ENCODE measurements around the gene EMP2.
A peak's percentile ranks its signal among the peaks of the same experiment; 100 is the strongest.
"Not testable (repeated sequence)": the region's sequence is repeated elsewhere in the genome, so short reads cannot be mapped to it uniquely, and the experiment has no call there.

EMP2 gene

GRCh38 chr16:10547708-10548107 lies 32.7 kb downstream of the EMP2 start:
- DNase-seq: no peak

GRCh38 chr16:10543231-10543977 lies 37.0 kb downstream of the EMP2 start:
- DNase-seq: no peak

DNA sequence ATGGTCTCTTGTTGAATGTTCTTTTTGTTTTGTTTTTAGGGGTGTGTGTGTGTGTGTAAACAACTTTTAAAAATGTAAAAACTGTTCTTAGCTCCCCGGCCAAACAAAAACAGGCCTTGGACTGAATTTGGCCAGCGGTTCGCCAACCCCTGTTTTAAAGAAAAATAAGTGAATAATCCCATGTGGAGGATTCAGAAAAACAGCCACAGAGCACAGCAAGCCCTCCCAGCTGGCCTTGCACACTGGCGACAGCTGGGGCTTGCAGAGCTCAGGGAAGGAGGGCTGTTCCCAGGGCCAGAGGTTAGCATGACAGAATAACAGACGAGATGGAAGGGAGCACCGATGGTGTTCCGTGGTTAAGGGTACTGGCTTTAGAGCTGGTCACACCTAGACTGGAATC lies 39.0 kb downstream of the EMP2 start:
- DNase-seq: no peak

DNA sequence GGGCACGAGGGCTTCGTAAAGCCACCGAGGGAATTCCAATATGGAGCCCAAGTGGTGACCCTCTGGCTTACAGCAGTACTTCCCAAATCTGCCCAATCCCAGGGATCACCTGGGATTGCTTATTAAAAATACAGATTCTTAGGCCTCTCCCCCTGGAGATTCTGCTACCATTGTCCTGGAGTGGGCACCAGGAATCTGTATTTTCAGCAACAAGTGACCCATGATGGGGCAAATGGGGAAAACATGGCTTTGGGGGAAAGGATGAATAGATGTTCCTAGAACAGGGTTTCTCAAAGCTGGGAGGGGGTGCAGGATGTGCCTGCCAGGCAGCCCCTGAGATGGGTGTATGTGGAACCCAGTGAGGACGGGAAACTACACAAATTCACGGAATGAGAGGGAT lies 40.6 kb downstream of the EMP2 start:
- no peak for DNase-seq

DNA sequence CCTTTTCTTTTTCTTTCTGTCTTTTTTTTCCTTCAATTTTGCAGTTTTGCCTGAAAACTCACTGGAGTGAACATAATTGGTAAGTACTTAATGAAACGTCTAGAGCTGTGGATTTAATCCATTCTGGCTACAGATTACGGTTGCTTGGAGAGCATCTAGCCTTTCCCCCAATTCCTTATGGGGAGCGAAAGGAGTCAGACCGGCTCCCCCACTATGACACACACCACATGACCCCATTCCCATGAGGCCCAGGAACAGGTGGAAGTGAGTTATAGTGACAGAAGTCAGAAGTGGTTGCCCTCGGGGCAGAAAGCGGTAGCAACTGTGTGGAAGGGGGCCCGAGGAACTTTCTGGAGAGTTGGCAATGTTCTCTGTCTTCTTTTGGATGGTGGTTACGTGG lies 41.2 kb downstream of the EMP2 start:
- no peak for DNase-seq

- DNase-seq: no peak
Measured at GRCh38 chr16:10538583-10538982, 41.8 kb downstream of the EMP2 start.

DNA sequence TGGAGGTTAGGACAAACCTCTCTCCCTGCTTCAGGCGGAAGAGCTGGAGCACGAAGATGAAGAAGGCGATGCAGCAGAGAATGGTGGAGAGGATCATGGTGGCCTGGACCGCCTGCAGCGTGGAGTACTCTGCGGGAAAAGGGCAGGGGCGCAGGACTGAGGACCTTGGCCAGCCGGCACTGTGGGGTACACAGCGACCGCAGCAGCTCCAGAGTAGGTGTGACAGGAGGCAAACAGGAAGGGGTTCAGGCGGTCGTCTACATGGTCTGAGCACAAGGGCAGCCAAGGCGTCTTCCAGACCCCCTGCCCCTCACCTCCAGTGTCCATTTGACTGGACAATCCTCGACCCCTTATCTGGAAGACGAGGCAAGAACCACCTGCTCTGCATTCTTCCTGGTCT lies 42.5 kb downstream of the EMP2 start:
- DNase-seq: no peak

DNA sequence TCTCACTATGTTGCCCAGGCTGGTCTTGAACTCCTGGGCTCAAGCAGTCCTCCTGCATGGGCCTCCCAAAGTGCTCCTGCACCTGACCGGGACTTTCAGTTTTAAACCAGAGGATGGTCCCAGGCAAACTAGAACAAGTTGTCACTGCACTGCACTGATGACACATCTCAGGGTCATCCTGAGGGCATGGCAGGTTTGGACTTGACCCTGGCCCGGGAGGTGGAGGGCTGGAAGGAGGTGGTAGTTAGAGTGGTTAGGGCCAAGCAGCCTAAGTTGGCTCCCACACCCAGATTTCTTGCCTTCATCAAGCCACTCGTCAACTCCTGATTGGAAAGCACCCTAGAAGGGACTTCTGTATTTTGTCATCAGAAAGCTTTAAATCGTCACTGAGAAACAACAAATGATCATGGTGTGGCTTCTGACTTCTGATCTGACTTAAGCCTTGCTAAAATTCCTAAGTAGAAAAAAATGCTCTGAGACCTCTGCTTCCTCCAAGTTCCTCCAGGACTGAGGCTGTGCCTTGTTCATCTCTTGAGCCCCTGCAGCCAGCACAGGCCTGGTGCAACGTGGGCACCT lies 43.5 kb downstream of the EMP2 start:
- no peak for DNase-seq

DNA sequence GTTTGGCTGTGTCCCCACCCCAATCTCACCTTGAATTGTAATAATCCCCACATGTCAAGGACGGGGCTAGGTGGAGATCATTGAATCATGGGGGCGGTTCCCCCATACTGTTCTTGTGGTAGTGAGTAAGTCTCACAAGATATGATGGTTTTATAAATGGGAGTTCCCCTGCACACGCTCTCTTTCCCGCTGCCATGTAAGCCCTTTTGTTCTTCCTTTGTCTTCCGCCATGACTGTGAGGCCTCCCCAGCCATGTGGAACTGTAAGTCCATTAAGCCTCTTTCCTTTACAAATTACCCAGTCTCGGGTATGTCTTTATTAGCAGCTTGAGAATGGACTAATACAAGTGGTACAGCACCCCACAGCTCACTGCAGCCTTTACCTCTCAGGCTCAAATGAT lies 44.1 kb downstream of the EMP2 start:
- DNase-seq: peak in 1 of 2 donors; percentile 10

DNA sequence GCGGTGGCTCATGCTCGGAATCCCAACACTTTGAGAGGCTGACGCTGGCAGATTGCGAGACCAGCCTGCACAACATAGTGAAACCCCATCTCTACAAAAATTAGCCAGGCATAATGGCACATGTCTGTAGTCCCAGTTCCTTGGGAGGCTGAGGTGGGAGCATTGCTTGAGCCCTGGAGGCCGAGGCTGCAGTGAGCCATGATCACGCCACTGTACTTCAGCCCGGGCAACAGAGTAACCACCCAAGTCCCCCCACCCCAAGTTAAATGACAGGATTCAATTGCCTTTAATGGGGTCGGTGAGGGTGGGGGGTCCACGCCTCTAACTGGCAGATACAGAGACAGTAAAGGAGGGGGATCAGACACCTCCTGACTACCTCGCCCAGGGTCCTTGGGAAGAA lies 44.9 kb downstream of the EMP2 start:
- DNase-seq: no peak

- DNase-seq: no peak
Measured at GRCh38 chr16:10534748-10535147, 45.6 kb downstream of the EMP2 start.

GRCh38 chr16:10533612-10534011 lies 46.8 kb downstream of the EMP2 start:
- DNase-seq: not testable (repeated sequence)

GRCh38 chr16:10531582-10531981 lies 48.8 kb downstream of the EMP2 start:
- no peak for DNase-seq

- DNase-seq: no peak
Measured at GRCh38 chr16:10530685-10531084, 49.7 kb downstream of the EMP2 start.

DNA sequence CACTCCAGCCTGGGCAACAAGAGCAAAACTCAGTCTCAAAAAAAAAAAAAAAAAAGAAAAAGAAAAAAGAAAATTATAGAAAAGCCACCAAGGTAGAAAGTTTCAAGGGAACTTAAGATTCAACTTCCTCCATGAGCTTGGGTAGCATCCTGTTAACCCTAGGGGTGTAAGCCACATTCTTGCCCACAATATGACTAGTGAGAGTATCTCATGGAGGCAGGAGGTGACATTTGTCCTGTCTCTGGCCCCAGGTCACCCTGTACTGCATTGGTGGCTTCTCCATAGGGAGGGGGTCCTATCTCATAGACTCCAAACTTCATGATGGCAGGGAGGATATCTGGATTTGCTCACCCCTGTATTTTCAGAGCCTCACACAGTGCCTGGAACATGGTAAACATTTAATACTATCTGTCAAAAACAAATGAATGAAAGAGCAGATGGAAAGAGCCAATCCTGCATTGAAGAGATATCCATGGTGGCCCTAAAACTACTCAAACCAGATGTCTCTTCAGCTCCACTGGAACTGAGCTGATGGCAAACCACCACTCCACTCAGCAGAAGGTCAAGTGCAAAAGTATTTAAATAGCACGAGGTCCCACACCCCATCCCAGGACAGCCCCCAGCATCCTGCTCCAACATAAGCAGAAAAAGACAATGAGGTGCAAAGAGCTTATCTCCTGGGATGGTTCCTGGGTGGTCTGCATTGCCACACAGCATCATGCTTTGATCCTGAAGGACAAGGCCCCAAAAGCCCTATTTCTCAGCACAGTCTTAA lies 50.3 kb downstream of the EMP2 start:
- DNase-seq: no peak

- DNase-seq: no peak
Measured at GRCh38 chr16:10528635-10529034, 51.8 kb downstream of the EMP2 start.

DNA sequence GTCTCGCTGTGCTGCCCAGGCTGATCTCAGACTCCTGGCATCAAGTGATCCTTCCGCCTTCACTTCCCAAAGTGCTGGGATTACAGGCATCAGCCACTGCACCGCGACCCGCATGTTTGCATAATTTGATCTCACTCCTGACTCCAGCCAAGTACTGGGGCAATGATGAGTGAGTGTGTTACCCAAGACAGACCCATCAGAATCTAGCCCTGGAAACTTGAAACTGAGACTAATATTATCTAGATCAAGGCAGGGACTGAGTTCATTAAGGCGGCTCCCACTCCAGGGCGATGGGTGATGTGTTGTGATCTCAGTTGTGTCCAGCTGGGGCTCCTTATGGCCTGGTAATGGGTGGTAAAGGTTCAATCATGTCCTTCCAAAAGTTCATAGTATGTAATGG lies 53.4 kb downstream of the EMP2 start:
- no peak for DNase-seq

DNA sequence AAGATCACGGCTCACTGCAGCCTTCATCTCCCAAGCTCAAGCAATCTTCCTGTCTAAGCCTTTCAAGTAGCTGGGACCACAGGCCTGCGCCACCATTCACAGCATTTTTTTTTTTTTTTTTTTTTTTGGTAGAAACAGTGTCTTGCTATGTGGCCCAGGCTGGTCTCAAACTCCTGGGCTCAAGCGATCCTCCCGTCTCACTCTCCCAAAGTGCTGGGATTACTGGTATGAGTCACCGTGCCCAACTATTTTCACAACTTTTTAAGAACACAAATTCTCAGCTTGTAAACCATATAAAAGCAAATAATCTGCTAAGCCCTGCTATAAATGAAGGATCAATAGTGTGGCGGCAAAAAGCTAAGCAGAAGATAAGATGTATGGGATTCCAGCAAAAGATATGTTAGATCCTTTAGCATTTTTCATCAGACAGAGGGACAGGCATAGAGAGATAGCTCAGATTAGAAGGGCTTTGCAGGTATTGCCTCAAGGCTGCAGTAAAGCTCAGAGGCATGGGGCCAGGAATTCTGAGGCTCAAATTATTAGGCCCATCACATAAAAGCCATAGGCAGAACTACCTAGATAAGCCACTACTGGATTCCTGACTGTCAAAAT lies 55.1 kb downstream of the EMP2 start:
- no peak for DNase-seq

GRCh38 chr16:10522966-10523365 lies 57.4 kb downstream of the EMP2 start:
- DNase-seq: peak; percentile 73 to 84

DNA sequence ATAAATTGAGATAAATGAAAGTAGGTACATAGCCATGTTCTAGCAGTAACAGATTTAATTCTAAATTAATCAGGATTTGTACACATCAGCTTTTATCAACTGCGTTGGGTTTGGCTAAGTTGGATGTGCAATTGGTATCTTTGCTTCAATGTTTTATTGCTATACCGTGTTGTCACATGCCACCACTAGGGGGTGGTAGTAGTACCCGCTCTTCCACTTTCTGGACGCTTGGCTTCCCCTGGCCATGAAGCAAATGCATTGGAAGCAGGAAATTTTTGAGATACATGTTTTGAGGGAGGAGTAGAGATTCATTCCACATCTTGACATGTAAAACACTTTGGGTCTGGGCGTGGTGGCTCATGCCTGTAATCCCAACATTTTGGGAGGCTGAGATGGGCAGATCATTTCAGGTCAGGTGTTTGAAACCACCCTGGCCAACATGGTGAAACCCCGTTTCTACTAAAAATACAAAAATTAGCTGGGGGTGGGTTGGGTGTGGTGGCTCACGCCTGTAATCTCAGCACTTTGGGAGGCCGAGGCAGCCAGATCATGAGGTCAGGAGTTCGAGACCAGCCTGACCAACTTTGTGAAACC lies 58.6 kb downstream of the EMP2 start:
- DNase-seq: peak; percentile 43 to 68

- DNase-seq: no peak
Measured at GRCh38 chr16:10520869-10521578, 59.4 kb downstream of the EMP2 start.
